Neuronal stem cell (in vitro differentiated cells): Measurements from ENCODE around the gene RNF212.
A peak's percentile ranks its signal among the peaks of the same experiment; 100 is the strongest.

Experiments
- DNase-seq: peaks from one replicate; pipeline ENCODE4 v3.0.0-alpha.2; 2013; ENCODE audit warnings: low spot score
- H2AFZ ChIP-seq: one replicate; pipeline ENCODE4 v1.6.1; 2013; ENCODE audit warnings: mild to moderate bottlenecking, low read length, inconsistent platforms
- H2AK5ac ChIP-seq: 2 replicates; pipeline ENCODE4 v1.6.1; 2013; ENCODE audit warnings: low read depth, mild to moderate bottlenecking, inconsistent platforms, low read length, moderate library complexity, mixed read lengths
- H2BK120ac ChIP-seq: 2 replicates; pipeline ENCODE4 v1.6.1; 2013; ENCODE audit warnings: low read depth, mild to moderate bottlenecking, inconsistent platforms, low read length, moderate library complexity, mixed read lengths
- H2BK12ac ChIP-seq: one replicate; pipeline ENCODE4 v1.6.1; 2013; ENCODE audit warnings: low read length, inconsistent platforms
- H2BK15ac ChIP-seq: 2 replicates; pipeline ENCODE4 v1.6.1; 2013; ENCODE audit warnings: mild to moderate bottlenecking, low read length, inconsistent platforms, mixed read lengths
- H2BK5ac ChIP-seq: one replicate; pipeline ENCODE4 v1.6.1; 2013; ENCODE audit warnings: inconsistent platforms, mild to moderate bottlenecking, low read length, moderate library complexity
- H3K14ac ChIP-seq: one replicate; pipeline ENCODE4 v1.6.1; 2013; ENCODE audit warnings: low read length, inconsistent platforms
- H3K18ac ChIP-seq: 2 replicates; pipeline ENCODE4 v1.6.1; 2013; ENCODE audit warnings: low read length, inconsistent platforms
- H3K23ac ChIP-seq: 2 replicates; pipeline ENCODE4 v1.6.1; 2013; ENCODE audit warnings: low read depth, mild to moderate bottlenecking, mixed read lengths, low read length, inconsistent platforms; ENCODE audit not compliant: poor library complexity
- H3K27ac ChIP-seq: replicated peaks from 3 replicates; pipeline ENCODE4 v1.5.1; 2013; ENCODE audit warnings: low read length, inconsistent platforms
- H3K27me3 ChIP-seq, 3 experiments: 2 replicates each; pipeline ENCODE4 v1.6.1; 2013; ENCODE audit warnings: low read length in 3 of 3, mild to moderate bottlenecking in 2 of 3, inconsistent platforms in 1 of 3, low read depth in 1 of 3, mixed read lengths in 1 of 3, moderate library complexity in 1 of 3; ENCODE audit not compliant: control insufficient read depth in 3 of 3, insufficient read depth in 3 of 3
- H3K36me3 ChIP-seq, 2 donors: replicated peaks in 1 of 2; 2 replicates each; pipeline ENCODE4 v1.6.1; 2013; ENCODE audit warnings: low read length in 2 of 2; ENCODE audit not compliant: control insufficient read depth in 2 of 2, insufficient read depth in 2 of 2
- H3K4ac ChIP-seq: 2 replicates; pipeline ENCODE4 v1.6.1; 2013; ENCODE audit warnings: inconsistent platforms, mild to moderate bottlenecking, low read length, moderate library complexity
- H3K4me1 ChIP-seq, 2 donors: 1 replicate in 1 of 2; 2 replicates in 1 of 2; pipeline ENCODE4 v1.6.1; 2013; ENCODE audit warnings: low read length in 2 of 2, low read depth in 1 of 2; ENCODE audit not compliant: control insufficient read depth in 2 of 2, insufficient read depth in 1 of 2
- H3K4me2 ChIP-seq: one replicate; pipeline ENCODE4 v1.6.1; 2013; ENCODE audit warnings: mild to moderate bottlenecking, low read length, inconsistent platforms; ENCODE audit not compliant: insufficient read depth, poor library complexity, severe bottlenecking
- H3K4me3 ChIP-seq, 2 donors: 2 replicates each; pipeline ENCODE4 v1.5.1; 2013; ENCODE audit warnings: low read length in 2 of 2, mild to moderate bottlenecking in 2 of 2, inconsistent platforms in 1 of 2, moderate library complexity in 1 of 2
- H3K79me1 ChIP-seq: one replicate; pipeline ENCODE4 v1.6.1; 2013; ENCODE audit warnings: low read depth, mild to moderate bottlenecking, inconsistent platforms, low read length, moderate library complexity
- H3K9ac ChIP-seq: one replicate; pipeline ENCODE4 v1.6.1; 2013; ENCODE audit warnings: mild to moderate bottlenecking, low read depth, low read length, inconsistent platforms; ENCODE audit not compliant: poor library complexity
- H3K9me3 ChIP-seq, 2 donors: replicated peaks in 1 of 2; 2 replicates each; pipeline versions ENCODE3 to v1.6.1; 2013; ENCODE audit warnings: low read length in 2 of 2, mild to moderate bottlenecking in 2 of 2, inconsistent platforms in 1 of 2, low read depth in 1 of 2, mixed read lengths in 1 of 2, moderate library complexity in 1 of 2; ENCODE audit not compliant: control insufficient read depth in 2 of 2, insufficient read depth in 1 of 2
- H4K8ac ChIP-seq: one replicate; pipeline ENCODE4 v1.6.1; 2013; ENCODE audit warnings: low read depth, mild to moderate bottlenecking, inconsistent platforms, low read length, moderate library complexity
- H4K91ac ChIP-seq: one replicate; pipeline ENCODE4 v1.6.1; 2013; ENCODE audit warnings: low read length, low read depth, mild to moderate bottlenecking, inconsistent platforms; ENCODE audit not compliant: poor library complexity
- WGBS, 2 donors: extraction: QIAGEN DNeasy Blood & Tissue Kit; methylation state at CpG; one replicate each; pipeline ENCODE4 v1.1.7; 2013; ENCODE audit warnings: missing lambda C conversion rate in 2 of 2, mixed read lengths in 1 of 2; ENCODE audit not compliant: insufficient read length in 2 of 2, insufficient replicate concordance in 1 of 2; ENCODE audit errors: extremely low coverage in 2 of 2; 5-methylcytosine and 5-hydroxymethylcytosine counted together

RNF212 gene

GRCh38 chr4:1065732-1066131 lies 47.6 kb downstream of the RNF212 start:
- WGBS, 2 donors: no CpG with 5 or more reads among the region's 4 CpGs
- Histone ChIP-seq H3K27me3 (peaks cover 0 to 13% (median 0%) of the 10 kb centered on the region in 3 experiments), H3K4me2 (no peak overlapping the region)

GRCh38 chr4:1062419-1062818 lies 50.9 kb downstream of the RNF212 start:
- no peak overlapping the region for H2AK5ac ChIP-seq
- no peak overlapping the region for H2BK12ac ChIP-seq
- H3K36me3 ChIP-seq: no peaks in the 10 kb centered on the region
- peaks cover 5 to 12% of the 10 kb centered on the region in 2 donors for H3K4me1 ChIP-seq
- no peak overlapping the region for H4K8ac ChIP-seq
- DNase-seq: no peak
- no peaks in the 10 kb centered on the region for H3K9me3 ChIP-seq
- H3K4ac ChIP-seq: no peak overlapping the region
- H4K91ac ChIP-seq: no peak overlapping the region
- H3K27me3 ChIP-seq: peaks cover 0 to 31% (median 0%) of the 10 kb centered on the region in 3 experiments
- no CpG with 5 or more reads among the region's 7 CpGs for WGBS, 2 donors
- no peak overlapping the region for H2BK5ac ChIP-seq
- no peak overlapping the region for H3K4me2 ChIP-seq
- no peak overlapping the region for H3K27ac ChIP-seq
- no peak overlapping the region for H2BK120ac ChIP-seq
- no peak overlapping the region for H2AFZ ChIP-seq
- H3K23ac ChIP-seq: no peak overlapping the region
- no peak overlapping the region for H3K18ac ChIP-seq
- H2BK15ac ChIP-seq: no peak overlapping the region
- H3K4me3 ChIP-seq: no peak overlapping the region
- no peak overlapping the region for H3K14ac ChIP-seq
- H3K79me1 ChIP-seq: no peaks in the 10 kb centered on the region
- H3K9ac ChIP-seq: no peak overlapping the region

More at GRCh38 chr4:1065732-1066131, 47.6 kb downstream of the RNF212 start:
- Histone ChIP-seq H3K79me1 (no peaks in the 10 kb centered on the region), H2AK5ac (no peak overlapping the region), H4K91ac (no peak overlapping the region), H2AFZ (no peak overlapping the region), H3K4me1 (peaks cover under 1 to 9% of the 10 kb centered on the region in 2 donors), H4K8ac (no peak overlapping the region), H3K9ac (no peak overlapping the region), H3K36me3 (no peaks in the 10 kb centered on the region), H2BK5ac (no peak overlapping the region), H3K4ac (no peak overlapping the region), H3K27ac (no peak overlapping the region), H2BK12ac (no peak overlapping the region), H3K14ac (no peak overlapping the region), H2BK15ac (no peak overlapping the region), H3K18ac (no peak overlapping the region), H3K9me3 (no peaks in the 10 kb centered on the region), H3K23ac (no peak overlapping the region), H2BK120ac (no peak overlapping the region), H3K4me3 (no peak overlapping the region)
- DNase-seq: no peak

GRCh38 chr4:1061760-1062159 lies 51.6 kb downstream of the RNF212 start:
- no peak overlapping the region for H2AK5ac ChIP-seq
- no peak overlapping the region for H2BK15ac ChIP-seq
- no peak overlapping the region for H2BK12ac ChIP-seq
- no peak overlapping the region for H4K8ac ChIP-seq
- H3K27me3 ChIP-seq: peaks cover 0 to 37% (median 0%) of the 10 kb centered on the region in 3 experiments
- H3K4ac ChIP-seq: no peak overlapping the region
- peaks cover 2% of the 10 kb centered on the region for H3K79me1 ChIP-seq
- H3K4me2 ChIP-seq: no peak overlapping the region
- DNase-seq: no peak
- WGBS, 2 donors: no CpG with 5 or more reads among the region's 6 CpGs
- H2AFZ ChIP-seq: no peak overlapping the region
- H3K27ac ChIP-seq: no peak overlapping the region
- no peak overlapping the region for H3K18ac ChIP-seq
- no peak overlapping the region for H3K4me3 ChIP-seq
- no peak overlapping the region for H3K14ac ChIP-seq
- H3K9me3 ChIP-seq: no peaks in the 10 kb centered on the region
- H3K4me1 ChIP-seq: peaks cover 7 to 12% of the 10 kb centered on the region in 2 donors
- H3K36me3 ChIP-seq: no peaks in the 10 kb centered on the region
- no peak overlapping the region for H2BK5ac ChIP-seq
- H3K9ac ChIP-seq: no peak overlapping the region
- no peak overlapping the region for H4K91ac ChIP-seq
- no peak overlapping the region for H3K23ac ChIP-seq
- H2BK120ac ChIP-seq: no peak overlapping the region

- no peak overlapping the region for H3K14ac ChIP-seq
- H3K4me3 ChIP-seq: no peak overlapping the region
- no CpG with 5 or more reads among the region's 14 CpGs for WGBS, 2 donors
- H2AFZ ChIP-seq: no peak overlapping the region
- no peak for DNase-seq
- H3K36me3 ChIP-seq: no peaks in the 10 kb centered on the region
- no peak overlapping the region for H3K4me2 ChIP-seq
- no peak overlapping the region for H3K23ac ChIP-seq
- H2BK12ac ChIP-seq: no peak overlapping the region
- no peak overlapping the region for H2BK5ac ChIP-seq
- no peak overlapping the region for H3K9ac ChIP-seq
- H3K27me3 ChIP-seq: peaks cover 0 to 42% (median under 1%) of the 10 kb centered on the region in 3 experiments
- peaks cover 2% of the 10 kb centered on the region for H3K79me1 ChIP-seq
- no peak overlapping the region for H2BK120ac ChIP-seq
- H2BK15ac ChIP-seq: peak overlapping the region; percentile 7
- no peak overlapping the region for H4K91ac ChIP-seq
- no peak overlapping the region for H3K27ac ChIP-seq
- H4K8ac ChIP-seq: no peak overlapping the region
- H3K4ac ChIP-seq: no peak overlapping the region
- no peak overlapping the region for H2AK5ac ChIP-seq
- H3K4me1 ChIP-seq: peaks cover 7 to 12% of the 10 kb centered on the region in 2 donors
- H3K18ac ChIP-seq: peak overlapping the region; percentile 20
- no peaks in the 10 kb centered on the region for H3K9me3 ChIP-seq
Measured at GRCh38 chr4:1061056-1061700, 52.2 kb downstream of the RNF212 start.
